H9 (cell line): Measurements from ENCODE around the gene NLRP1. TPM values are rescaled to one million over a fixed set of nuclear protein-coding genes. Genes with fewer than 3 reads are reported as not detected.

ENCODE experiments used
- DNase-seq: peaks from one replicate; pipeline ENCODE4 v3.0.0-alpha.2; 2017
- H2AFZ ChIP-seq: one replicate; pipeline ENCODE4 v1.6.1; 2013; ENCODE audit warnings: mild to moderate bottlenecking, low read length, control low read depth, moderate library complexity
- H2AK5ac ChIP-seq: 2 replicates; pipeline ENCODE4 v1.6.1; 2013; ENCODE audit warnings: low read length, control low read depth, mixed read lengths; ENCODE audit not compliant: insufficient read length
- H2BK120ac ChIP-seq: one replicate; pipeline ENCODE4 v1.6.1; 2013; ENCODE audit warnings: low read depth, mild to moderate bottlenecking, low read length, control low read depth, inconsistent platforms; ENCODE audit not compliant: poor library complexity, severe bottlenecking
- H2BK12ac ChIP-seq: 2 replicates; pipeline ENCODE4 v1.6.1; 2013; ENCODE audit warnings: low read length, control low read depth, mixed read lengths, low read depth; ENCODE audit not compliant: insufficient read length
- H2BK15ac ChIP-seq: 2 replicates; pipeline ENCODE4 v1.6.1; 2013; ENCODE audit warnings: low read depth, low read length, control low read depth
- H2BK20ac ChIP-seq: one replicate; pipeline ENCODE4 v1.6.1; 2013; ENCODE audit warnings: low read depth, mild to moderate bottlenecking, low read length, control low read depth, inconsistent platforms; ENCODE audit not compliant: poor library complexity, severe bottlenecking
- H2BK5ac ChIP-seq: 2 replicates; pipeline ENCODE4 v1.6.1; 2013; ENCODE audit warnings: low read length, control low read depth, mixed read lengths; ENCODE audit not compliant: insufficient read length
- H3K14ac ChIP-seq: 2 replicates; pipeline ENCODE4 v1.6.1; 2013; ENCODE audit warnings: low read length, control low read depth; ENCODE audit not compliant: insufficient read depth
- H3K18ac ChIP-seq: 2 replicates; pipeline ENCODE4 v1.6.1; 2013; ENCODE audit warnings: low read depth, mild to moderate bottlenecking, mixed read lengths, low read length, control low read depth; ENCODE audit not compliant: insufficient read length
- H3K23ac ChIP-seq: 2 replicates; pipeline ENCODE4 v1.6.1; 2013; ENCODE audit warnings: low read length, control low read depth, mixed read lengths, low read depth; ENCODE audit not compliant: insufficient read length
- H3K23me2 ChIP-seq: 2 replicates; pipeline ENCODE4 v1.6.1; 2013; ENCODE audit warnings: low read depth, mild to moderate bottlenecking, mixed read lengths, low read length, control low read depth; ENCODE audit not compliant: insufficient read length, poor library complexity, severe bottlenecking
- H3K27ac ChIP-seq: 2 replicates; pipeline ENCODE4 v1.5.1; 2013; ENCODE audit warnings: low read length, control low read depth, mixed read lengths, low read depth; ENCODE audit not compliant: insufficient read length
- H3K27me3 ChIP-seq: 2 replicates; pipeline ENCODE4 v1.6.1; 2013; ENCODE audit warnings: low read length, control low read depth, inconsistent platforms; ENCODE audit not compliant: insufficient read depth
- H3K4ac ChIP-seq: 2 replicates; pipeline ENCODE4 v1.6.1; 2013; ENCODE audit warnings: low read depth, mild to moderate bottlenecking, control low read depth, inconsistent platforms, low read length, moderate library complexity
- H3K4me1 ChIP-seq: 2 replicates; pipeline ENCODE4 v1.6.1; 2013; ENCODE audit warnings: low read length, control low read depth, inconsistent platforms; ENCODE audit not compliant: insufficient read depth
- H3K4me2 ChIP-seq: 2 replicates; pipeline ENCODE4 v1.6.1; 2013; ENCODE audit warnings: low read length, control low read depth, mixed read lengths; ENCODE audit not compliant: insufficient read length, insufficient read depth
- H3K56ac ChIP-seq: 2 replicates; pipeline ENCODE4 v1.6.1; 2013; ENCODE audit warnings: low read depth, mild to moderate bottlenecking, mixed read lengths, low read length, control low read depth; ENCODE audit not compliant: insufficient read length
- H3K79me1 ChIP-seq: 2 replicates; pipeline ENCODE4 v1.6.1; 2013; ENCODE audit warnings: low read depth, mild to moderate bottlenecking, moderate library complexity, low read length, control low read depth, inconsistent platforms; ENCODE audit not compliant: insufficient read depth, poor library complexity, severe bottlenecking
- H3K79me2 ChIP-seq: 2 replicates; pipeline ENCODE4 v1.6.1; 2013; ENCODE audit warnings: low read length, control low read depth, inconsistent platforms; ENCODE audit not compliant: insufficient read depth
- H3K9ac ChIP-seq: 2 replicates; pipeline ENCODE4 v1.6.1; 2013; ENCODE audit warnings: low read length, control low read depth, mixed read lengths; ENCODE audit not compliant: insufficient read length; ENCODE audit errors: extremely low read depth
- H3K9me3 ChIP-seq: one replicate; pipeline ENCODE4 v1.6.1; 2013; ENCODE audit warnings: low read depth, low read length, inconsistent platforms; ENCODE audit not compliant: control insufficient read depth
- H3T11ph ChIP-seq: one replicate; pipeline ENCODE4 v1.6.1; 2013; ENCODE audit warnings: mild to moderate bottlenecking, low read length, control low read depth, inconsistent platforms
- H4K20me1 ChIP-seq: one replicate; pipeline ENCODE4 v1.6.1; 2013; ENCODE audit not compliant: control insufficient read depth, insufficient read length, insufficient read depth
- H4K5ac ChIP-seq: 2 replicates; pipeline ENCODE4 v1.6.1; 2013; ENCODE audit warnings: low read depth, mild to moderate bottlenecking, mixed read lengths, low read length, control low read depth; ENCODE audit not compliant: insufficient read length
- H4K8ac ChIP-seq: replicated peaks from 2 replicates; pipeline ENCODE4 v1.6.1; 2013; ENCODE audit warnings: low read length, control low read depth, mixed read lengths, low read depth; ENCODE audit not compliant: insufficient read length
- H4K91ac ChIP-seq: 2 replicates; pipeline ENCODE4 v1.6.1; 2013; ENCODE audit warnings: low read depth, mild to moderate bottlenecking, moderate library complexity, mixed read lengths, low read length, control low read depth; ENCODE audit not compliant: insufficient read length
- H3K27ac Mint-ChIP-seq, 3 experiments: 2 replicates in 2 of 3; 3 replicates in 1 of 3; pipeline ENCODE4 v1.8.0; 2020 to 2021; ENCODE audit warnings: mixed read lengths in 3 of 3, mild to moderate bottlenecking in 1 of 3, moderate library complexity in 1 of 3
- H3K27me3 Mint-ChIP-seq: 2 replicates; pipeline ENCODE4 v1.8.0; 2021; ENCODE audit warnings: low read depth, mild to moderate bottlenecking, moderate library complexity, mixed read lengths
- H3K36me3 Mint-ChIP-seq, 3 experiments: 2 replicates in 2 of 3; 3 replicates in 1 of 3; pipeline ENCODE4 v1.8.0; 2020 to 2021; ENCODE audit warnings: low read depth in 3 of 3, mixed read lengths in 3 of 3; ENCODE audit not compliant: insufficient read depth in 1 of 3
- H3K4me1 Mint-ChIP-seq, 2 experiments: 2 replicates each; pipeline ENCODE4 v1.8.0; 2020; ENCODE audit warnings: mixed read lengths in 2 of 2
- H3K4me3 Mint-ChIP-seq, 2 experiments: 2 replicates in 1 of 2; 3 replicates in 1 of 2; pipeline ENCODE4 v1.8.0; 2020 to 2021; ENCODE audit warnings: mild to moderate bottlenecking in 2 of 2, mixed read lengths in 2 of 2, moderate library complexity in 1 of 2
- H3K9me3 Mint-ChIP-seq, 2 experiments: 2 replicates in 1 of 2; 3 replicates in 1 of 2; pipeline ENCODE4 v1.8.0; 2020; ENCODE audit warnings: mild to moderate bottlenecking in 2 of 2, mixed read lengths in 2 of 2, moderate library complexity in 1 of 2
- CTCF ChIP-seq: fragments of 200-600 bp; sonication (generic); conservative IDR thresholded peaks from 3 replicates; pipeline ENCODE4 v1.8.0; 2021; ENCODE audit warnings: antibody characterized with exemption, mild to moderate bottlenecking
- WGBS: extraction: QIAGEN DNeasy Blood & Tissue Kit; methylation state at CpG from one replicate; pipeline ENCODE4 v1.1.7; 2013; ENCODE audit warnings: missing lambda C conversion rate, low lambda C conversion rate, mixed read lengths; ENCODE audit not compliant: insufficient read length; ENCODE audit errors: extremely low coverage; 5-methylcytosine and 5-hydroxymethylcytosine counted together
- total RNA-seq: library from RNA; stranded (reverse); gene quantifications from 2 replicates; pipeline ENCODE4 v1.2.1, GENCODE V29; 2021

Gene NLRP1
- total RNA-seq, 1 experiment from 2014 or later: 12.1 TPM

DNA sequence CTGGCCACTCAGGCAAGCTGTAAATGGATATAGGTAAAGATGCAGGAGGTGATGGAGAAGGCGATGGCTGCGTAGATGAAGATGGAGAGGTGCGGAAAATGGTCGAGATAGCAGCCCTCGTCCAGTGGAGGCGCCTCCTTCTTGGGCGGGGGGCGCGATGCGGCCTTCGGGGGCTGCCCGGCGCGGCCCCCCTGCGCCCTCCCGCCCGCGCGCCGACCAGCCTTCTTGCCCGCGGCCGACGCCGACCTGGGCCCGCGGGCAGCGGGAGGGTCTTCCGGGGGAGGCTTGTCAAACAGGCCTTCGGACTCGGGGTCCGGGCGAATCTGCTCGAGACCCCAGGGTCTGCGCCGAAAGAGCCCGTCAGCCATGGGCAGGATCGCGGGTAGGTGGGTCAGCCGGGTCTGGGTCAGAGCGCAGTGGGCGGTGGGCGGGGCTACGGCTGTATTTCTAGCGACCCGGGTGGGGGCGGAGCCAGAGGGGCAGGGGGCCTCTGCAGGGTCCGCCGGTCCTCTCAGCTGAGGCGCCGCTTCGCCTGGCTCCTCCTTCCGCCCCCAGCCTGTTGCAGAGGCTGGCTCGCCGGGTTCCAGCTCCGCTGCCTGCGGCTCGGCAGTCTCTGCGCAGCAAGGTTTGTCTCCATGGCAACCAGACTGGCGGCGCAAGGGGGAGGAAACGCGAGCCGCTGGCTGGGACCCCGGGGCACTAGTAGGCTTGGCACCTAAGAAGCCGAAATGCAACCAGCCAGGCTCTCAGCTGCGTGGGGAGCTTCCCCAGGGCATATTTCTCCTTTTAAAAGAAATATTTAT, 83.5 kb downstream of the NLRP1 start:
- peak overlapping the region; percentile 79 to 93 for H3K4me3 Mint-ChIP-seq
- Histone ChIP-seq H3K79me2 (no peaks in the 10 kb centered on the region), H3K27ac (no peak overlapping the region), H3K4me1 (no peaks in the 10 kb centered on the region), H3K9me3 (no peaks in the 10 kb centered on the region), H4K8ac (no peak overlapping the region), H4K5ac (no peak overlapping the region), H3K23ac (no peak overlapping the region), H3K79me1 (no peaks in the 10 kb centered on the region), H3K18ac (peak overlapping the region; percentile 68), H4K91ac (no peak overlapping the region), H2AFZ (no peak overlapping the region), H2BK12ac (no peak overlapping the region), H2AK5ac (no peak overlapping the region), H2BK5ac (no peak overlapping the region), H3K4me2 (peak overlapping the region; percentile 72), H3K27me3 (peaks cover 5% of the 10 kb centered on the region; the same call in 1 of the 2 replicates), H3K56ac (no peak overlapping the region), H3K9ac (no peak overlapping the region), H4K20me1 (no peaks in the 10 kb centered on the region), H2BK120ac (no peak overlapping the region), H3K14ac (no peak overlapping the region), H2BK20ac (no peak overlapping the region), H3K4ac (no peak overlapping the region), H3T11ph (no peak overlapping the region), H2BK15ac (no peak overlapping the region), H3K23me2 (peaks cover 11% of the 10 kb centered on the region)
- WGBS: no CpG with 5 or more reads among the region's 67 CpGs
- peaks cover 0 to 2% (median 0%) of the 10 kb centered on the region in 3 experiments; a peak in 1 of 7 replicates for H3K36me3 Mint-ChIP-seq
- no peak overlapping the region for H3K27ac Mint-ChIP-seq
- H3K4me1 Mint-ChIP-seq: peaks cover 14 to 17% of the 10 kb centered on the region in 2 experiments
- peaks cover 0 to 4% of the 10 kb centered on the region in 2 experiments; a peak in 1 of 5 replicates for H3K9me3 Mint-ChIP-seq
- peak; percentile 100 for DNase-seq
- H3K27me3 Mint-ChIP-seq: peaks cover 64% of the 10 kb centered on the region
- no peak for TF ChIP-seq CTCF
